Right lobe of liver (tissue), 6 donors: Measurements from ENCODE around the gene TNNI3. TPM values are rescaled to one million over a fixed set of nuclear protein-coding genes. Genes with fewer than 3 reads are reported as not detected.
"Not testable (repeated sequence)": the region's sequence is repeated elsewhere in the genome, so short reads cannot be mapped to it uniquely, and the experiment has no call there.

ENCODE experiments used
- ATAC-seq, 4 donors: fragments of 200-7000 bp; cut with Tn5 transposase; one replicate each; pipeline ENCODE4 v1.9.1; 2020; ENCODE audit warnings: mild to moderate bottlenecking in 4 of 4, moderate library complexity in 4 of 4
- DNase-seq, 3 donors: peaks; one replicate each; pipeline ENCODE4 v3.0.0-alpha.2; 2020
- H3K27ac ChIP-seq, 3 donors: fragments of 200-600 bp; one replicate each; pipeline ENCODE4 v1.8.0; 2022
- H3K27me3 ChIP-seq, 2 donors: fragments of 200-600 bp; one replicate each; pipeline ENCODE4 v1.8.0; 2022
- H3K36me3 ChIP-seq, 4 donors: fragments of 200-600 bp; sonication (generic) in 1 of 4; one replicate each; pipeline versions ENCODE4 v1.5.1 to v1.8.0; 2017 to 2022; ENCODE audit warnings: control low read depth in 1 of 4
- H3K4me1 ChIP-seq, 4 donors: fragments of 200-600 bp; sonication (generic) in 1 of 4; one replicate each; pipeline versions ENCODE4 v1.5.1 to v1.8.0; 2017 to 2022; ENCODE audit warnings: control low read depth in 1 of 4
- H3K4me3 ChIP-seq, 3 donors: fragments of 200-600 bp; one replicate each; pipeline ENCODE4 v1.8.0; 2022
- H3K9me3 ChIP-seq, 4 donors: fragments of 200-600 bp; sonication (generic) in 1 of 4; one replicate each; pipeline versions ENCODE4 v1.5.1 to v1.8.0; 2017 to 2022; ENCODE audit warnings: control low read depth in 1 of 4
- POLR2A ChIP-seq: fragments of 450-650 bp; IDR thresholded peaks from one replicate; pipeline ENCODE4 v1.6.1; 2017; ENCODE audit warnings: antibody characterized with exemption, mild to moderate bottlenecking
- WGBS: methylation state at CpG from one replicate; pipeline ENCODE4 v1.1.6; 2018; ENCODE audit warnings: low coverage, low lambda C conversion rate; ENCODE audit not compliant: insufficient coverage; ENCODE audit errors: missing lambda C conversion rate; 5-methylcytosine and 5-hydroxymethylcytosine counted together
- intact Hi-C, 2 donors: fragments of 100-400 bp; cut with DNase I; formaldehyde crosslinking; loops; one replicate each; pipeline versions ENCODE4 v1.11.2 to v1.14.1; 2022
- total RNA-seq, 6 experiments: library from RNA; depleted of rRNA in 2 of 6; stranded (reverse); fragments of >200 nt in 2 of 6; fragmentation: NEBNext Ultra II Directional in 3 of 6; extraction: Animal tissue kit (Norgen Biotek cat#: 25700) in 3 of 6; gene quantifications; one replicate each; pipeline versions ENCODE4 v1.1.0 to v1.2.4, GENCODE V29; 2016 to 2023
- TF ChIP-seq, protein P1 (sequence below), 4 donors: fragments of 200-600 bp in 3 of 4; fragments of 450-650 bp in 1 of 4; IDR thresholded peaks; one replicate each; pipeline versions ENCODE4 v1.5.1 to v1.8.0; 2016 to 2022; ENCODE audit warnings: antibody characterized with exemption in 4 of 4, mild to moderate bottlenecking in 2 of 4
- donor health status: DM: no; HTN: yes; CAD: no.
- donor health status: DM: no; HTN: no; CAD: no.
- donor health status: DM: no; HTN: no; CAD: no.
- donor health status: DM: no; HTN: yes; CAD: no.
- donor health status: DM: no; HTN: yes; CAD: no.

The TNNI3 gene
- total RNA-seq, 6 experiments from 2014 or later: 0.43 to 0.83 (median 0.62) TPM; not detected in 3

DNA sequence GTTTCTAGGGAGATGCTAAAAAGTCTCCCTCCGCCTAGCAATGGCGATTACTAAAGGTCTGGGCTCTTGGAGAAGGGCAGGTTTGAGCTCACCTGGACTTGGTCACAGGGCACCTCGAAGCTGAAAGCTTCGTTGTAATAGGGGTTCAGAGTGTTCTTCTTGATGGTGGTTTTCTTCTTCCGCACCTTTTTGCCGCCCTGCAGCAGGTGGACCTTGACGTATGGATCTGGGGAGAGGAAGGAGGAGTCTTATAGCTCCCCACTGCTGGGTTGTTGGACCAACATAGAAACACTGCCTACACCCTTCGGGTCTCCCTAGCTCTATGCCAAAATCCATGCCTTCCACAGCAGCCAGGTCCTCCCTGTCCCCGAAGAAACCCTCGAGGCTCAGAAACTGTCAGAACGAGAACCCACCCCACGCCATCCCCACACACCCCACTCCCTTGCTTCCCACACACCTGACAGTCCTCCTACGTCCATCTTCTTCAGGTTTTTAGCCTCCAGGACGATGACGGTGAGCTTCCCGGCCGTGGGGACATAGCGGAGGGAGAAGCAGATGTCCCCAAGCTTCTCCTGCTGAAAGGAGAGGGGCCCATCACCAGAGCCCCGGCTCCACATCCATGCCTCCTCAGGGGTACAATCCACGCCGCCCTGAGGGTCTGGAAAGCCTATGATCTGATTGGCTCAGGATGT lies 17.0 kb upstream of the TNNI3 start:
- TF ChIP-seq, protein P1, sequence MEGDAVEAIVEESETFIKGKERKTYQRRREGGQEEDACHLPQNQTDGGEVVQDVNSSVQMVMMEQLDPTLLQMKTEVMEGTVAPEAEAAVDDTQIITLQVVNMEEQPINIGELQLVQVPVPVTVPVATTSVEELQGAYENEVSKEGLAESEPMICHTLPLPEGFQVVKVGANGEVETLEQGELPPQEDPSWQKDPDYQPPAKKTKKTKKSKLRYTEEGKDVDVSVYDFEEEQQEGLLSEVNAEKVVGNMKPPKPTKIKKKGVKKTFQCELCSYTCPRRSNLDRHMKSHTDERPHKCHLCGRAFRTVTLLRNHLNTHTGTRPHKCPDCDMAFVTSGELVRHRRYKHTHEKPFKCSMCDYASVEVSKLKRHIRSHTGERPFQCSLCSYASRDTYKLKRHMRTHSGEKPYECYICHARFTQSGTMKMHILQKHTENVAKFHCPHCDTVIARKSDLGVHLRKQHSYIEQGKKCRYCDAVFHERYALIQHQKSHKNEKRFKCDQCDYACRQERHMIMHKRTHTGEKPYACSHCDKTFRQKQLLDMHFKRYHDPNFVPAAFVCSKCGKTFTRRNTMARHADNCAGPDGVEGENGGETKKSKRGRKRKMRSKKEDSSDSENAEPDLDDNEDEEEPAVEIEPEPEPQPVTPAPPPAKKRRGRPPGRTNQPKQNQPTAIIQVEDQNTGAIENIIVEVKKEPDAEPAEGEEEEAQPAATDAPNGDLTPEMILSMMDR (IDR thresholded peaks at IDR 0.05): no peak
- TF ChIP-seq POLR2A: no peak
- Histone ChIP-seq H3K27ac (no peak overlapping the region), H3K36me3 (no peaks in the 10 kb centered on the region), H3K4me1 (peaks cover 0 to 8% (median 0%) of the 10 kb centered on the region in 4 donors), H3K9me3 (no peaks in the 10 kb centered on the region), H3K4me3 (no peak overlapping the region), H3K27me3 (peaks cover 0 to 24% of the 10 kb centered on the region in 2 donors)
- intact Hi-C loops: no loop called here
- ATAC-seq (no peak), DNase-seq (no peak)
- WGBS: 57% methylated on average over 10 of the region's 21 CpGs

DNA sequence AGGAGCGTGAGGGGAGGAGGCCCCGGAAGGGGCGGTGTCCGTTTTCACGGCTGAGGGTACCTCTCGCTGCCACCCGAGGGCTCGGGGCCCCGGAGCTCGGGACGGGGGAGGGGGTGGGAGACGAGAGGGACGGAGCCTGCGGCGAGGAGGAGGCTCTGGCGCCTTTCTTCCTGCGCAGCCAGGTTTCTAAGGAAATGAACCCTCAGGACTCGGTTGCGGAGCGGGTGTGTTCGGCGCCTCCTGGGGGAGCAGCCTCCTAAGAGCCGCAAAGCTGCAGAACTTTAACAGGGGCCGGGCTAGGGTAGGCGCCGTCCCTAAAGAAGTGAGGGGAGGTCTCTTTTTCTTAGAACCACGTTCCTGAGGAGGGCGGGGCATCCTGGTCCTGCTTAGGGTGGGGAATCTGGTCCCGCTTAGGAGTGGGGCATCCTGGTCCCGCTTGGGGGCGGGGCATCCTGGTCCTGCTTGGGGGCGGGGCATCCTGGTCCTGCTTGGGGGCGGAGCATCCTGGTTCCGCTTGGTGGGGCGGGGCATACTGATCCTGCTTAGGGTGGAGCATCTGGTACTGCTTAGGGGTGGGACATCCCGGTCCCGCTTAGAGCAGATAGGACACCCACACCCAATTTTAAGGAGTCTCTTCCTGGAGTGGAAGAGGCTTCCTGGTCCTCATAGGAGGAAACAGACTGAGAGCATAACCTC lies 16.3 kb upstream of the TNNI3 start:
- Histone ChIP-seq H3K27me3 (peaks cover 0 to 19% of the 10 kb centered on the region in 2 donors), H3K9me3 (no peaks in the 10 kb centered on the region), H3K36me3 (no peaks in the 10 kb centered on the region), H3K4me1 (peaks cover 0 to under 1% (median 0%) of the 10 kb centered on the region in 4 donors), H3K4me3 (peak overlapping the region in 2 of 3 donors; percentile 4 to 18), H3K27ac (no peak overlapping the region)
- DNase-seq (peak in 2 of 3 donors; percentile 59 to 65), ATAC-seq (peak; percentile 61 to 82 (median 73))
- TF ChIP-seq POLR2A: no peak
- TF ChIP-seq, protein P1 (IDR thresholded peaks at IDR 0.05): no peak
- WGBS: 0% methylated on average over 18 of the region's 37 CpGs
- intact Hi-C loops: no loop called here

DNA sequence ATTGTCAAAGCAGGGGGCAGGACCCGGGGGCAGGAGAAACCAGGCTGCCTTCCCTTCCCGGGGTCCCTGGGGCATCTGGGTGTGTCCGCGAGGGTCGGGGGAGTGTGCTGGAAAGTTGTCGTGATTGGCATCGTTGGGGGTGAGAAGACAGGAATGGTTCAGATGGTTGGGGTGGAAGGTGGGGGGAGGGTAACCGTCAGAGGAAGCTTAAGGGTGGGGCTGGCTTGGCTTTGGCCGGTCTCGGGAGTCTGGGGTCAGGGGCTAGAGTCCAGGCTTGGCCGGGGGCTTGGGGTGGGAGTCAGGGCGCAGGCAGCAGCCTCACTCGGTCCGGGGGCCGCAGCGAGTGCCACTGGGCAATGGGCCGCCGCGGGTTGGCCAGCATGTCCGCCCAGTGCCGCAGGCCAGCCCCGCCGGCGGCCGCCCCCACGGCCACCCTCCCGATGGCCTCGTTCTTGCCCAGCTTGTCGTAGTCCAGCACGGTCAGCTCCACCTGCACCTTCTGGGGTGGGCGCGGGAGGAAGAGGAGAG lies 15.7 kb upstream of the TNNI3 start:
- Histone ChIP-seq H3K9me3 (no peaks in the 10 kb centered on the region), H3K4me1 (no peaks in the 10 kb centered on the region), H3K36me3 (no peaks in the 10 kb centered on the region), H3K27ac (no peak overlapping the region), H3K27me3 (peaks cover 0 to 19% of the 10 kb centered on the region in 2 donors), H3K4me3 (peak overlapping the region in 2 of 3 donors; percentile 4 to 18)
- WGBS: 4% methylated on average over 7 of the region's 32 CpGs
- peak in 1 of 4 donors; percentile 4 for ATAC-seq
- TF ChIP-seq, protein P1 (IDR thresholded peaks at IDR 0.05): no peak
- no peak for TF ChIP-seq POLR2A
- intact Hi-C loops: no loop called here
- no peak for DNase-seq

DNA sequence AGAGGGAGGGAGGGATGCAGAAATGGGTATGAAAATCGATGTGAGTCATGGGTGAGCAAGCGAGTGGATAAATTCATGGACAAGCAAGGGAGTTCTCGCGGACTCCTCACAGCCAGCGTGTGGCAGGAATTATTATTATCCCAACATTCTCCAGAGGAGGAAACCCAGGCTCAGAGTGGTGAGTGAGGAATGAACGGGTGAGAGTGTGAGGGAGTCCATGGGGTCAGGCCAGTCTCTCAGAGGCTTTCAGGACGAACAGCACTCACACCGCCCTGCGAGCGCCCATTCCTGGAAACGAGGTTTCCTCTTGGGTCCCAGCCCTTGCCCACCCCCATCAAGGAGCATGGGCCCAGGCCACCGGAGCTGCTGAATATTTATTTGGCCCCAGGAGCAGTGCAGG lies 15.2 kb upstream of the TNNI3 start:
- H3K27me3 ChIP-seq: peaks cover 0 to 19% of the 10 kb centered on the region in 2 donors
- DNase-seq (no peak), ATAC-seq (no peak)
- no peaks in the 10 kb centered on the region for H3K4me1 ChIP-seq
- no peak overlapping the region for H3K4me3 ChIP-seq
- no peak overlapping the region for H3K27ac ChIP-seq
- intact Hi-C loops: no loop called here
- no peaks in the 10 kb centered on the region for H3K36me3 ChIP-seq
- no peak for TF ChIP-seq POLR2A
- TF ChIP-seq, protein P1 (IDR thresholded peaks at IDR 0.05): no peak
- whole genome bisulfite sequencing: 17% methylated on average over 11 of the region's 12 CpGs
- H3K9me3 ChIP-seq: no peaks in the 10 kb centered on the region

DNA sequence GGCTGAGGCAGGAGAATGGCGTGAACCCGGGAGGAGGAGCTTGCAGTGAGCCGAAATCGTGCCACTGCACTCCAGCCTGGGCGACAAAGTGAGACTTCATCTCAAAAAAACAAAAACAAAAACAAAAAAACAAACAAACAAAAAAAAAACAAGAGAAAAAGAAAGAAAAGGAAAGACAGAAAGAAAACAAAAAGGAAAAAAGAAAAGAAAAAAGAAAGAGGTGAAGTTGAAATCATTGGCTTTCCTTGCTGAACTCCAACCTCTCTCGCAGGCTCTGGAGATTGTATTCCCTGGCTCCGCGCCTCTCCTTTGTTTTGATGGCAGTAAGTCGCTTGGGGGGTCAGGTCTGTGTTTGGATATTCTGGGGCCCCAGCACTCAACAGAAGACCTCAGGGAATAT lies 14.8 kb upstream of the TNNI3 start:
- H3K4me1 ChIP-seq, intact Hi-C loops, H3K36me3 ChIP-seq, H3K4me3 ChIP-seq, ATAC-seq, DNase-seq, H3K9me3 ChIP-seq, H3K27ac ChIP-seq: not testable (repeated sequence)
- H3K27me3 ChIP-seq: peaks cover 0 to 19% of the 10 kb centered on the region in 2 donors
- WGBS: 70% methylated on average over 9 of the region's 9 CpGs
